ENCODE data around the gene CRACR2A.

- TF ChIP-seq CTCF (conservative IDR thresholded peaks at IDR 0.05 in 1 of 2, IDR thresholded peaks at IDR 0.05 in 1 of 2; ENCODE audit: extremely low read depth in 1 of 2, insufficient read depth in 1 of 2, low read depth in 1 of 2, low read length in 2 of 2) (no peak), EZH2 (IDR thresholded peaks at IDR 0.05; ENCODE audit: borderline replicate concordance, low read length) (no peak)
Observed at GRCh38 chr12:3651585-3652424, 101.1 kb downstream of the CRACR2A start.

Measured in mammary epithelial cell (primary cell).